HepG2 (cell line): ENCODE measurements around the gene LAMA5. TPM values are rescaled to one million over a fixed set of nuclear protein-coding genes. Genes with fewer than 3 reads are reported as not detected.
A peak's percentile ranks its signal among the peaks of the same experiment; 100 is the strongest.

Experiments used
- FOXA3 ChIP-seq: IDR thresholded peaks from 2 replicates; pipeline ENCODE4 v1.6.1; 2016; ENCODE audit warnings: missing genetic modification reagents, missing compliant biosample characterization
- HNF4G ChIP-seq, 2 experiments: sonication (generic) in 1 of 2; formaldehyde crosslinking in 1 of 2; IDR thresholded peaks; 2 replicates each; pipeline versions ENCODE4 v1.4.0 to v1.6.1; 2011 to 2020; ENCODE audit warnings: borderline replicate concordance in 2 of 2, low read depth in 2 of 2, mild to moderate bottlenecking in 2 of 2, low read length in 1 of 2, missing genetic modification reagents in 1 of 2, moderate library complexity in 1 of 2
- JARID2 ChIP-seq: sonication (generic); formaldehyde crosslinking; IDR thresholded peaks from 2 replicates; pipeline ENCODE4 v1.8.1; 2023; ENCODE audit warnings: missing genetic modification reagents, inconsistent platforms; ENCODE audit not compliant: insufficient replicate concordance
- KMT2A ChIP-seq: sonication (generic); formaldehyde crosslinking; IDR thresholded peaks from 2 replicates; pipeline ENCODE4 v1.4.0; 2020; ENCODE audit warnings: missing genetic modification reagents
- MAZ ChIP-seq, 2 experiments: sonication (generic) in 1 of 2; formaldehyde crosslinking in 1 of 2; IDR thresholded peaks; 2 replicates each; pipeline versions ENCODE4 v1.5.0 to v1.6.1; 2012 to 2020; ENCODE audit warnings: low read depth in 2 of 2, mild to moderate bottlenecking in 2 of 2, borderline replicate concordance in 1 of 2, improper control_type of control experiment in 1 of 2, low read length in 1 of 2, missing genetic modification reagents in 1 of 2, moderate library complexity in 1 of 2
- MTERF4 ChIP-seq: sonication (generic); formaldehyde crosslinking; IDR thresholded peaks from 2 replicates; pipeline ENCODE4 v1.8.0; 2023; ENCODE audit warnings: mild to moderate bottlenecking, missing genetic modification reagents
- NRL ChIP-seq: sonication (generic); formaldehyde crosslinking; IDR thresholded peaks from 2 replicates; pipeline ENCODE4 v1.5.0; 2020; ENCODE audit warnings: missing genetic modification reagents, mild to moderate bottlenecking, moderate library complexity, borderline replicate concordance
- PHF8 ChIP-seq: sonication (generic); formaldehyde crosslinking; IDR thresholded peaks from 2 replicates; pipeline ENCODE4 v1.5.0; 2020; ENCODE audit warnings: missing genetic modification reagents
- RXRA ChIP-seq: sonication (generic); formaldehyde crosslinking; IDR thresholded peaks from 2 replicates; pipeline ENCODE4 v1.5.1; 2020; ENCODE audit warnings: missing genetic modification reagents
- SALL1 ChIP-seq: sonication (generic); formaldehyde crosslinking; IDR thresholded peaks from 2 replicates; pipeline ENCODE4 v1.8.0; 2022; ENCODE audit warnings: mild to moderate bottlenecking, missing genetic modification reagents
- SMAD1 ChIP-seq: sonication (generic); formaldehyde crosslinking; IDR thresholded peaks from 2 replicates; pipeline ENCODE4 v1.4.0; 2020; ENCODE audit warnings: missing genetic modification reagents, low read depth, mild to moderate bottlenecking, borderline replicate concordance
- SRF ChIP-seq: IDR thresholded peaks from 2 replicates; pipeline ENCODE4 v1.6.1; 2011; ENCODE audit warnings: mild to moderate bottlenecking, low read depth, low read length, moderate library complexity
- YY1 ChIP-seq: IDR thresholded peaks from 2 replicates; pipeline ENCODE4 v1.6.1; 2011; ENCODE audit warnings: low read length, low read depth, moderate library complexity, mild to moderate bottlenecking; ENCODE audit not compliant: insufficient read depth, insufficient replicate concordance
- ZBTB7B ChIP-seq: sonication (generic); formaldehyde crosslinking; IDR thresholded peaks from 2 replicates; pipeline ENCODE4 v1.4.0; 2020; ENCODE audit warnings: missing genetic modification reagents
- ZFP90 ChIP-seq: sonication (generic); formaldehyde crosslinking; IDR thresholded peaks from 2 replicates; pipeline ENCODE4 v1.8.0; 2022; ENCODE audit warnings: missing genetic modification reagents, mild to moderate bottlenecking, inconsistent platforms, borderline replicate concordance
- ZNF264 ChIP-seq: sonication (generic); formaldehyde crosslinking; IDR thresholded peaks from 2 replicates; pipeline ENCODE4 v1.4.0; 2020; ENCODE audit warnings: missing genetic modification reagents
- ZNF343 ChIP-seq: sonication (generic); formaldehyde crosslinking; IDR thresholded peaks from 2 replicates; pipeline ENCODE4 v1.4.0; 2020; ENCODE audit warnings: mild to moderate bottlenecking, missing genetic modification reagents
- ZNF878 ChIP-seq: sonication (generic); formaldehyde crosslinking; IDR thresholded peaks from 2 replicates; pipeline ENCODE4 v1.8.1; 2023; ENCODE audit warnings: mild to moderate bottlenecking, missing genetic modification reagents, moderate library complexity
- polyA plus RNA-seq, 8 experiments: library from polyadenylated mRNA; depleted of rRNA in 3 of 8; stranded (reverse) in 7 of 8; unstranded in 1 of 8; fragments of >200 nt; fragmentation: Illumina TruSeq in 4 of 8; extraction: Trizol in 4 of 8; gene quantifications; 2 replicates each; pipeline versions ENCODE4 v1.2.1 to v1.2.3, GENCODE V29; 2011 to 2016; ENCODE audit warnings: low read depth in 4 of 8, missing spikeins in 1 of 8, mixed read lengths in 1 of 8; ENCODE audit not compliant: insufficient read depth in 1 of 8
- total RNA-seq, 5 experiments: library from RNA; depleted of rRNA; stranded (reverse); fragments of >200 nt; fragmentation: Illumina TruSeq; extraction: Trizol; gene quantifications; 2 replicates each; pipeline ENCODE4 v1.2.3, GENCODE V29; 2016; ENCODE audit warnings: low read depth in 1 of 5
- TF ChIP-seq, protein P1 (sequence below): sonication (generic); formaldehyde crosslinking; IDR thresholded peaks from 2 replicates; pipeline ENCODE4 v1.4.0; 2020; ENCODE audit warnings: missing genetic modification reagents, mild to moderate bottlenecking, borderline replicate concordance
- TF ChIP-seq, protein P2 (sequence below): sonication (generic); formaldehyde crosslinking; IDR thresholded peaks from 2 replicates; pipeline ENCODE4 v1.4.0; 2020; ENCODE audit warnings: missing genetic modification reagents
- TF ChIP-seq, protein P3 (sequence below): sonication (generic); formaldehyde crosslinking; conservative IDR thresholded peaks from 2 replicates; pipeline ENCODE4 v1.4.0; 2020; ENCODE audit warnings: mild to moderate bottlenecking, missing genetic modification reagents, moderate library complexity

LAMA5 gene
- total and polyA plus RNA-seq, 2 of the 13 experiments (the other 11 are each of a cell fraction or from before 2014, with no cell fraction given), result 21.0 to 44.7 TPM

GRCh38 chr20:62411479-62412193, 44.5 kb upstream of the LAMA5 start (continued):
- TF ChIP-seq MTERF4 (CRISPR knock-in tag) (0 out of 2 replicates have a peak, but pooled peaks have one; percentile 35), SMAD1 (CRISPR knock-in tag) (peak; percentile 89), RXRA (peak; percentile 46; the same call in 1 of the 2 replicates), MAZ (IDR thresholded peaks at IDR 0.05; ENCODE audit: borderline replicate concordance, low read depth, low read length) (no peak), MAZ (CRISPR knock-in tag; IDR thresholded peaks at IDR 0.05; ENCODE audit: low read depth) (peak; percentile 69), SALL1 (CRISPR knock-in tag) (peak; percentile 45), ZBTB7B (CRISPR knock-in tag) (peak; percentile 98), ZFP90 (peak; percentile 33; the same call in 1 of the 2 replicates), HNF4G (IDR thresholded peaks at IDR 0.05; ENCODE audit: borderline replicate concordance, low read depth, low read length) (peak; percentile 71; the same call in 1 of the 2 replicates), HNF4G (CRISPR knock-in tag; IDR thresholded peaks at IDR 0.05; ENCODE audit: borderline replicate concordance, low read depth) (peak; percentile 75), KMT2A (CRISPR knock-in tag) (peak; percentile 58; the same call in 1 of the 2 replicates), YY1 (peak; percentile 82), PHF8 (CRISPR knock-in tag) (peak; percentile 65; the same call in 1 of the 2 replicates), FOXA3 (CRISPR knock-in tag) (peak; percentile 36; the same call in 1 of the 2 replicates), ZNF878 (no peak), NRL (CRISPR knock-in tag) (peak; percentile 51; the same call in 1 of the 2 replicates), ZNF264 (CRISPR knock-in tag) (peak; percentile 85; the same call in 1 of the 2 replicates), JARID2 (CRISPR knock-in tag) (peak; percentile 93), SRF (no peak), ZNF343 (CRISPR knock-in tag) (peak; percentile 35; the same call in 1 of the 2 replicates)
- TF ChIP-seq, protein P1, sequence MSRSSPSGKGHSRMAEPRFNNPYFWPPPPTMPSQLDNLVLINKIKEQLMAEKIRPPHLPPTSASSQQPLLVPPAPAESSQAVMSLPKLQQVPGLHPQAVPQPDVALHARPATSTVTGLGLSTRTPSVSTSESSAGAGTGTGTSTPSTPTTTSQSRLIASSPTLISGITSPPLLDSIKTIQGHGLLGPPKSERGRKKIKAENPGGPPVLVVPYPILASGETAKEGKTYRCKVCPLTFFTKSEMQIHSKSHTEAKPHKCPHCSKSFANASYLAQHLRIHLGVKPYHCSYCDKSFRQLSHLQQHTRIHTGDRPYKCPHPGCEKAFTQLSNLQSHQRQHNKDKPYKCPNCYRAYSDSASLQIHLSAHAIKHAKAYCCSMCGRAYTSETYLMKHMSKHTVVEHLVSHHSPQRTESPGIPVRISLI (CRISPR knock-in tag), result peak; percentile 32; the same call in 1 of the 2 replicates
- TF ChIP-seq, protein P2, sequence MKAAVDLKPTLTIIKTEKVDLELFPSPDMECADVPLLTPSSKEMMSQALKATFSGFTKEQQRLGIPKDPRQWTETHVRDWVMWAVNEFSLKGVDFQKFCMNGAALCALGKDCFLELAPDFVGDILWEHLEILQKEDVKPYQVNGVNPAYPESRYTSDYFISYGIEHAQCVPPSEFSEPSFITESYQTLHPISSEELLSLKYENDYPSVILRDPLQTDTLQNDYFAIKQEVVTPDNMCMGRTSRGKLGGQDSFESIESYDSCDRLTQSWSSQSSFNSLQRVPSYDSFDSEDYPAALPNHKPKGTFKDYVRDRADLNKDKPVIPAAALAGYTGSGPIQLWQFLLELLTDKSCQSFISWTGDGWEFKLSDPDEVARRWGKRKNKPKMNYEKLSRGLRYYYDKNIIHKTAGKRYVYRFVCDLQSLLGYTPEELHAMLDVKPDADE (CRISPR knock-in tag), result no peak
- TF ChIP-seq, protein P3, sequence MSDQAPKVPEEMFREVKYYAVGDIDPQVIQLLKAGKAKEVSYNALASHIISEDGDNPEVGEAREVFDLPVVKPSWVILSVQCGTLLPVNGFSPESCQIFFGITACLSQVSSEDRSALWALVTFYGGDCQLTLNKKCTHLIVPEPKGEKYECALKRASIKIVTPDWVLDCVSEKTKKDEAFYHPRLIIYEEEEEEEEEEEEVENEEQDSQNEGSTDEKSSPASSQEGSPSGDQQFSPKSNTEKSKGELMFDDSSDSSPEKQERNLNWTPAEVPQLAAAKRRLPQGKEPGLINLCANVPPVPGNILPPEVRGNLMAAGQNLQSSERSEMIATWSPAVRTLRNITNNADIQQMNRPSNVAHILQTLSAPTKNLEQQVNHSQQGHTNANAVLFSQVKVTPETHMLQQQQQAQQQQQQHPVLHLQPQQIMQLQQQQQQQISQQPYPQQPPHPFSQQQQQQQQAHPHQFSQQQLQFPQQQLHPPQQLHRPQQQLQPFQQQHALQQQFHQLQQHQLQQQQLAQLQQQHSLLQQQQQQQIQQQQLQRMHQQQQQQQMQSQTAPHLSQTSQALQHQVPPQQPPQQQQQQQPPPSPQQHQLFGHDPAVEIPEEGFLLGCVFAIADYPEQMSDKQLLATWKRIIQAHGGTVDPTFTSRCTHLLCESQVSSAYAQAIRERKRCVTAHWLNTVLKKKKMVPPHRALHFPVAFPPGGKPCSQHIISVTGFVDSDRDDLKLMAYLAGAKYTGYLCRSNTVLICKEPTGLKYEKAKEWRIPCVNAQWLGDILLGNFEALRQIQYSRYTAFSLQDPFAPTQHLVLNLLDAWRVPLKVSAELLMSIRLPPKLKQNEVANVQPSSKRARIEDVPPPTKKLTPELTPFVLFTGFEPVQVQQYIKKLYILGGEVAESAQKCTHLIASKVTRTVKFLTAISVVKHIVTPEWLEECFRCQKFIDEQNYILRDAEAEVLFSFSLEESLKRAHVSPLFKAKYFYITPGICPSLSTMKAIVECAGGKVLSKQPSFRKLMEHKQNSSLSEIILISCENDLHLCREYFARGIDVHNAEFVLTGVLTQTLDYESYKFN, result peak; percentile 87
